Jurkat, Clone E6-1 (cell line): Measurements from ENCODE around the gene RASSF7.
"Not testable (repeated sequence)": the region's sequence is repeated elsewhere in the genome, so short reads cannot be mapped to it uniquely, and the experiment has no call there.

Source experiments
- DNase-seq: peaks from one replicate; pipeline ENCODE4 v3.0.0-alpha.2; 2011; ENCODE audit warnings: low read depth, low spot score
- H3K4me3 ChIP-seq: 2 replicates; pipeline ENCODE4 v1.5.1; 2011; ENCODE audit warnings: mild to moderate bottlenecking, low read length, control low read depth, moderate library complexity

The RASSF7 gene

GRCh38 chr11:561148-562003 is 606 bp downstream of the RASSF7 start:
- DNase-seq, result no peak
- peak overlapping the region; percentile 57 for H3K4me3 ChIP-seq

- DNase-seq, result no peak
- H3K4me3 ChIP-seq, result peak overlapping the region; percentile 57
Observed at GRCh38 chr11:562046-562645, 1.4 kb downstream of the RASSF7 start.

- no peak for DNase-seq
- no peak overlapping the region for H3K4me3 ChIP-seq
Observed at GRCh38 chr11:563066-563811, 2.5 kb downstream of the RASSF7 start.

GRCh38 chr11:563812-564578 is 3.2 kb downstream of the RASSF7 start:
- no peak for DNase-seq
- H3K4me3 ChIP-seq, result no peak overlapping the region

- no peak for DNase-seq
- no peak overlapping the region for H3K4me3 ChIP-seq
Observed at GRCh38 chr11:565921-566509, 5.2 kb downstream of the RASSF7 start.

- no peak for DNase-seq
- peak overlapping the region; percentile 63 for H3K4me3 ChIP-seq
Observed at GRCh38 chr11:567011-567628, 6.3 kb downstream of the RASSF7 start.

- no peak for DNase-seq
- H3K4me3 ChIP-seq, result peak overlapping the region; percentile 63
Observed at GRCh38 chr11:567629-568292, 7.0 kb downstream of the RASSF7 start.

- peak overlapping the region; percentile 64 for H3K4me3 ChIP-seq
- DNase-seq, result peak; percentile 85
Observed at GRCh38 chr11:568306-569157, 7.8 kb downstream of the RASSF7 start.

GRCh38 chr11:569158-569885 is 8.6 kb downstream of the RASSF7 start:
- no peak for DNase-seq
- peak overlapping the region; percentile 64 for H3K4me3 ChIP-seq

- no peak for DNase-seq
- no peak overlapping the region for H3K4me3 ChIP-seq
Observed at GRCh38 chr11:571802-572185, 11.0 kb downstream of the RASSF7 start.

- no peak for DNase-seq
- no peak overlapping the region for H3K4me3 ChIP-seq
Observed at GRCh38 chr11:573146-573759, 12.5 kb downstream of the RASSF7 start.

GRCh38 chr11:574031-574570 is 13.3 kb downstream of the RASSF7 start:
- peak; percentile 47 for DNase-seq
- H3K4me3 ChIP-seq, result not testable (repeated sequence)

- peak overlapping the region; percentile 52; the same call in 1 of the 2 replicates for H3K4me3 ChIP-seq
- DNase-seq, result no peak
Observed at GRCh38 chr11:574632-575312, 14.0 kb downstream of the RASSF7 start.

- H3K4me3 ChIP-seq, result peak overlapping the region; percentile 52
- peak; percentile 37 for DNase-seq
Observed at GRCh38 chr11:575313-575995, 14.7 kb downstream of the RASSF7 start.
